ENCODE measurements around the gene MYZAP. TPM values are rescaled to one million over a fixed set of nuclear protein-coding genes. Genes with fewer than 3 reads are reported as not detected.
"Not testable (repeated sequence)": the region's sequence is repeated elsewhere in the genome, so short reads cannot be mapped to it uniquely, and the experiment has no call there.

MYZAP gene
- total RNA-seq, 1 experiment from 2014 or later: 6.4 TPM

DNA sequence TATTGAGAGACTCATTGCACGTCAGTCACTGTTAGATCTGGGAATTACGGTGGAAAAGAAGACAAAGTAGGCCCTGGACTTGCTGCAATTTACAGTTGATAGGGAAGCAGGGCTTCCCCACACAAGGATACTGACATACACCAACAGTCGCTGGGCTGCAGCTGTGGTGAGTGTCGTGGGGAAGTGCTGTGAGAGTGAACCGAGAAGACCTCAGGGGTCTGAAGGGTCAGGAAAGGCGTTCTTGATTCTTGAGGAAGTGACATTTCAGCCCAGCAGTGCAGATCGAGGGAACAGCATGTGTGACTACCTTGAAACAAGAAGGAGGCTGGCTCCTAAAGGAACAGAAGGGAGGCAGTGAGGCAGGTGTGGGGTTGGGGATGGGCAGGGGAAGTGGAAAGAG is 22.5 kb downstream of the MYZAP start:
- ChIA-PET POLR2A (no interaction called here), CTCF (no interaction called here)
- Mint-ChIP-seq H3K9me3 (ENCODE audit: unreplicated experiment) (no peaks in the 10 kb centered on the region), H3K27me3 (ENCODE audit: insufficient read depth, unreplicated experiment) (no peaks in the 10 kb centered on the region), H3K36me3 (ENCODE audit: insufficient read depth, unreplicated experiment) (no peaks in the 10 kb centered on the region), H3K4me1 (ENCODE audit: low read depth, unreplicated experiment) (no peaks in the 10 kb centered on the region), H3K4me3 (ENCODE audit: unreplicated experiment) (no peak overlapping the region), H3K27ac (ENCODE audit: unreplicated experiment) (no peak overlapping the region)
- H3K36me3 ChIP-seq (ENCODE audit: control insufficient read depth, insufficient read depth, low read length): no peaks in the 10 kb centered on the region
- no TSS peak for BruUV-seq (replicated peaks)
- H3K27me3 ChIP-seq (replicated peaks; ENCODE audit: control insufficient read depth, insufficient read depth, low read length): no peaks in the 10 kb centered on the region
- intact Hi-C loops (cut with micrococcal nuclease; ENCODE audit: unreplicated experiment): no loop called here
- no peak overlapping the region for H3K4me3 ChIP-seq (ENCODE audit: low read depth, low read length)
- H3K9me3 ChIP-seq: no peaks in the 10 kb centered on the region
- H3K4me1 ChIP-seq: no peaks in the 10 kb centered on the region
- no peak for DNase-seq
- TF ChIP-seq, protein P1, sequence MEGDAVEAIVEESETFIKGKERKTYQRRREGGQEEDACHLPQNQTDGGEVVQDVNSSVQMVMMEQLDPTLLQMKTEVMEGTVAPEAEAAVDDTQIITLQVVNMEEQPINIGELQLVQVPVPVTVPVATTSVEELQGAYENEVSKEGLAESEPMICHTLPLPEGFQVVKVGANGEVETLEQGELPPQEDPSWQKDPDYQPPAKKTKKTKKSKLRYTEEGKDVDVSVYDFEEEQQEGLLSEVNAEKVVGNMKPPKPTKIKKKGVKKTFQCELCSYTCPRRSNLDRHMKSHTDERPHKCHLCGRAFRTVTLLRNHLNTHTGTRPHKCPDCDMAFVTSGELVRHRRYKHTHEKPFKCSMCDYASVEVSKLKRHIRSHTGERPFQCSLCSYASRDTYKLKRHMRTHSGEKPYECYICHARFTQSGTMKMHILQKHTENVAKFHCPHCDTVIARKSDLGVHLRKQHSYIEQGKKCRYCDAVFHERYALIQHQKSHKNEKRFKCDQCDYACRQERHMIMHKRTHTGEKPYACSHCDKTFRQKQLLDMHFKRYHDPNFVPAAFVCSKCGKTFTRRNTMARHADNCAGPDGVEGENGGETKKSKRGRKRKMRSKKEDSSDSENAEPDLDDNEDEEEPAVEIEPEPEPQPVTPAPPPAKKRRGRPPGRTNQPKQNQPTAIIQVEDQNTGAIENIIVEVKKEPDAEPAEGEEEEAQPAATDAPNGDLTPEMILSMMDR (IDR thresholded peaks at IDR 0.05; ENCODE audit: insufficient read depth in 1 of 2, low read depth in 1 of 2, low read length in 1 of 2, severe bottlenecking in 1 of 2, unreplicated experiment in 1 of 2): no peak

DNA sequence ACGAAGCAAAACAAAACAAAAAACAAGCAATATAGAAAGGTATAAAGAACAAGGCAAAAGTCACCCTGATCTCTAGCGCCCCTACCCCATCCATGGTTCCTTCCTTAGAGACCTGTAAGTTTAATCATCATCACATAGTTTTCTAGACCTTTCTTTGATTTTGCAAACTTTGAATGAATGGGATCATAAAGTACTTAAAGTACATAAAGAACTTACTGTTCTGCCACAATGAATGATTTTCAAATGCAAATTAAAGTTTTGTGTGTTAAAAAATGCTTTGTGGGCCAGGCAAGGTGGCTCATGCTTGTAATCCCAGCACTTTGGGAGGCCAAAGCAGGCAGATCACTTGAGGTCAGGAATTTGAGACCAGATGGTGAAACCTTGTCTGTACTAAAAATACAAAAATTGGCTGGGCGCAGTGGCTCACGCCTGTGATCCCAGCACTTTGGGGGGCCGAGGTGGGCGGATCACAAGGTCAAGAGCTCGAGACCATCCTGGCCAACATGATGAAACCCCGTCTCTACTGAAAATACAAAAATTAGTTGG is 24.3 kb downstream of the MYZAP start:
- H3K27ac Mint-ChIP-seq (ENCODE audit: unreplicated experiment); H3K36me3 ChIP-seq (ENCODE audit: control insufficient read depth, insufficient read depth, low read length); DNase-seq; H3K4me3 Mint-ChIP-seq (ENCODE audit: unreplicated experiment); CTCF ChIA-PET; H3K4me1 Mint-ChIP-seq (ENCODE audit: low read depth, unreplicated experiment); BruUV-seq (replicated peaks); H3K9me3 Mint-ChIP-seq (ENCODE audit: unreplicated experiment); H3K9me3 ChIP-seq; H3K4me3 ChIP-seq (ENCODE audit: low read depth, low read length); H3K4me1 ChIP-seq; intact Hi-C loops (cut with micrococcal nuclease; ENCODE audit: unreplicated experiment); H3K27me3 Mint-ChIP-seq (ENCODE audit: insufficient read depth, unreplicated experiment); POLR2A ChIA-PET; H3K36me3 Mint-ChIP-seq (ENCODE audit: insufficient read depth, unreplicated experiment); H3K27me3 ChIP-seq (replicated peaks; ENCODE audit: control insufficient read depth, insufficient read depth, low read length): not testable (repeated sequence)

DNA sequence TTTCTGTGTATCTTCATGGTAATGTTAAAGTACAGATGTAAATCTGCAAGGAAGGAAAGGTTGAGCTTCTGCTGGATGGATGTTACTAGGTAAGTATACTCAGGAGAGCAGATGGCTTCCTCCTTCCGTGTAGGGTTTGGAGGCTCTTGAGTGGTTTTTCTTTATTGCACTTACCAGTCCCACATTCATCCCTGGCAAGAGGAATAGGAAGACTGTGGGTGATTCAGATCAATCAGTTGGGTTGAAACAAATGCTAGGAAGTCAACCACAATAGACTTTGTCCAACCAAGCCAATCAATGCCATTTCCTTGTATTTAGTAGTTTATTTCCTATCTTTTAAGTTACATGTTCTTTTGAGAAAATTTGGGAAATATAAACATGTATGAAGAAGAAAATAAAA is 26.6 kb downstream of the MYZAP start:
- Histone ChIP-seq H3K36me3 (ENCODE audit: control insufficient read depth, insufficient read depth, low read length) (no peaks in the 10 kb centered on the region), H3K4me1 (peaks cover 5% of the 10 kb centered on the region), H3K4me3 (ENCODE audit: low read depth, low read length) (no peak overlapping the region), H3K9me3 (no peaks in the 10 kb centered on the region), H3K27me3 (replicated peaks; ENCODE audit: control insufficient read depth, insufficient read depth, low read length) (no peaks in the 10 kb centered on the region)
- H3K4me1 Mint-ChIP-seq (ENCODE audit: low read depth, unreplicated experiment): peaks cover 7% of the 10 kb centered on the region
- BruUV-seq (replicated peaks): no TSS peak
- no peak overlapping the region for H3K4me3 Mint-ChIP-seq (ENCODE audit: unreplicated experiment)
- no peaks in the 10 kb centered on the region for H3K27me3 Mint-ChIP-seq (ENCODE audit: insufficient read depth, unreplicated experiment)
- TF ChIP-seq, protein P1 (IDR thresholded peaks at IDR 0.05; ENCODE audit: insufficient read depth in 1 of 2, low read depth in 1 of 2, low read length in 1 of 2, severe bottlenecking in 1 of 2, unreplicated experiment in 1 of 2): no peak
- H3K9me3 Mint-ChIP-seq (ENCODE audit: unreplicated experiment): no peaks in the 10 kb centered on the region
- DNase-seq: no peak
- CTCF ChIA-PET: no interaction called here
- intact Hi-C loops (cut with micrococcal nuclease; ENCODE audit: unreplicated experiment): no loop called here
- no peak overlapping the region for H3K27ac Mint-ChIP-seq (ENCODE audit: unreplicated experiment)
- POLR2A ChIA-PET: no interaction called here
- no peaks in the 10 kb centered on the region for H3K36me3 Mint-ChIP-seq (ENCODE audit: insufficient read depth, unreplicated experiment)

DNA sequence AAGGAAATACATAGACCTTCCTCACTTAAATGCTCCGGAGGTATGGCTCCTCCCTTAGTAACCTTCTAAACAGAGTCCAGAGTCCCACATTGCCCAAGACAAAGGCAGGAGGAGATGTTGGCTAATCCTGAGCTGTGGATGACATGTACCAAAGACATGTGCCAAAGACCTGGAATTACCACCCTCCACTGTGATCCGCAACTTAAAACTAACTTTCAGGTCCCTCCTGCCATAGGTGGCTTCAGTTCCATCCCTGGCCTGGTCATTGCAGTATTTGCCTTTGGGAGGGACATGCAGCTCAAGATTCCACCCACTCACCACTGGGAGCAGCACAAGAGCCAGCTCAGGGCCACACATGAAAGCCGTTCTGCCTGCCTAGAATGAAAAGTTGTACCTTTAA is 28.0 kb downstream of the MYZAP start:
- Mint-ChIP-seq H3K4me3 (ENCODE audit: unreplicated experiment) (no peak overlapping the region), H3K4me1 (ENCODE audit: low read depth, unreplicated experiment) (peaks cover 7% of the 10 kb centered on the region), H3K9me3 (ENCODE audit: unreplicated experiment) (no peaks in the 10 kb centered on the region), H3K27me3 (ENCODE audit: insufficient read depth, unreplicated experiment) (no peaks in the 10 kb centered on the region), H3K27ac (ENCODE audit: unreplicated experiment) (no peak overlapping the region), H3K36me3 (ENCODE audit: insufficient read depth, unreplicated experiment) (no peaks in the 10 kb centered on the region)
- Histone ChIP-seq H3K27me3 (replicated peaks; ENCODE audit: control insufficient read depth, insufficient read depth, low read length) (no peaks in the 10 kb centered on the region), H3K9me3 (no peaks in the 10 kb centered on the region), H3K36me3 (ENCODE audit: control insufficient read depth, insufficient read depth, low read length) (no peaks in the 10 kb centered on the region), H3K4me1 (peaks cover 5% of the 10 kb centered on the region), H3K4me3 (ENCODE audit: low read depth, low read length) (no peak overlapping the region)
- ChIA-PET CTCF (interaction anchor here (0.6 to 0.7 kb wide), 2 partner anchors 13 to 68 kb away, joined by 3 read pairs; no protein-coding TSS in a partner anchor), POLR2A (no interaction called here)
- BruUV-seq (replicated peaks): no TSS peak
- intact Hi-C loops (cut with micrococcal nuclease; ENCODE audit: unreplicated experiment): no loop called here
- TF ChIP-seq, protein P1 (IDR thresholded peaks at IDR 0.05; ENCODE audit: insufficient read depth in 1 of 2, low read depth in 1 of 2, low read length in 1 of 2, severe bottlenecking in 1 of 2, unreplicated experiment in 1 of 2): peak in 1 of 2 experiments; percentile 23
- peak in 1 of 2 experiments; percentile 21 for DNase-seq
